Measurements from ENCODE around the gene REV1. TPM values are rescaled to one million over a fixed set of nuclear protein-coding genes. Genes with fewer than 3 reads are reported as not detected.
"Not testable (repeated sequence)": the region's sequence is repeated elsewhere in the genome, so short reads cannot be mapped to it uniquely, and the experiment has no call there.

REV1 gene
- total and polyA plus RNA-seq, 2 experiments from 2014 or later, result 32.9 to 46.7 TPM

- H3F3A ChIP-seq (replicated peaks; ENCODE audit: low read depth), result no peaks in the 10 kb centered on the region
- Mint-ChIP-seq H3K27me3 (ENCODE audit: insufficient read depth, low read depth, poor library complexity) (no peaks in the 10 kb centered on the region), H3K36me3 (ENCODE audit: low read depth) (peaks cover 9% of the 10 kb centered on the region), H3K27ac (peak overlapping the region; percentile 78), H3K9me3 (no peaks in the 10 kb centered on the region), H3K4me1 (peaks cover 10% of the 10 kb centered on the region; the same call in 2 of the 3 replicates), H3K4me3 (no peak overlapping the region)
- no peak overlapping the region for H3K4me3 ChIP-seq
- H3K4me1 ChIP-seq (ENCODE audit: insufficient read depth), result peaks cover 15% of the 10 kb centered on the region
- no peak for DNase-seq (ENCODE audit: low spot score)
- H3K36me3 ChIP-seq (ENCODE audit: insufficient read depth), result no peaks in the 10 kb centered on the region
- H3K9me2 ChIP-seq (ENCODE audit: insufficient read depth), result no peaks in the 10 kb centered on the region
- no peak for ATAC-seq
- no peak overlapping the region for H2AFZ ChIP-seq
- peaks cover 93% of the 10 kb centered on the region for H3K79me2 ChIP-seq (replicated peaks; ENCODE audit: insufficient read depth)
- no peaks in the 10 kb centered on the region for H3K27me3 ChIP-seq (ENCODE audit: insufficient read depth)
- TF ChIP-seq POLR2AphosphoS5 (IDR thresholded peaks at IDR 0.05; ENCODE audit: low read depth) (no peak), JUNB (IDR thresholded peaks at IDR 0.05; ENCODE audit: unreplicated experiment) (no peak), EZH2 (IDR thresholded peaks at IDR 0.05; ENCODE audit: low read depth, unreplicated experiment) (no peak), NANOG (IDR thresholded peaks at IDR 0.05; ENCODE audit: borderline replicate concordance) (no peak), STAT1 (IDR thresholded peaks at IDR 0.05; ENCODE audit: unreplicated experiment) (no peak), CREB1 (CRISPR knock-in tag; IDR thresholded peaks at IDR 0.05; ENCODE audit: low read depth) (no peak)
- H3K4me2 ChIP-seq, result no peak overlapping the region
- H4K20me1 ChIP-seq (replicated peaks; ENCODE audit: insufficient read depth), result peaks cover 38% of the 10 kb centered on the region
- H3K27ac ChIP-seq (ENCODE audit: low read depth), result no peak overlapping the region
Observed at GRCh38 chr2:99356853-99357252, 133.0 kb downstream of the REV1 start.

- not testable (repeated sequence) for DNase-seq (ENCODE audit: low spot score); H3K36me3 Mint-ChIP-seq (ENCODE audit: low read depth); H3K27me3 ChIP-seq (ENCODE audit: insufficient read depth); H3K4me2 ChIP-seq; H3K27ac Mint-ChIP-seq; H3K9me3 Mint-ChIP-seq; H2AFZ ChIP-seq; H3K4me1 Mint-ChIP-seq; H3K4me3 Mint-ChIP-seq; H3K27ac ChIP-seq (ENCODE audit: low read depth); H3K9me2 ChIP-seq (ENCODE audit: insufficient read depth); H3K4me3 ChIP-seq; ATAC-seq; H3K27me3 Mint-ChIP-seq (ENCODE audit: insufficient read depth, low read depth, poor library complexity); H3K36me3 ChIP-seq (ENCODE audit: insufficient read depth); H3F3A ChIP-seq (replicated peaks; ENCODE audit: low read depth)
- peaks cover 49% of the 10 kb centered on the region for H4K20me1 ChIP-seq (replicated peaks; ENCODE audit: insufficient read depth)
- H3K4me1 ChIP-seq (ENCODE audit: insufficient read depth), result peaks cover 15% of the 10 kb centered on the region
- H3K79me2 ChIP-seq (replicated peaks; ENCODE audit: insufficient read depth), result peaks cover 100% of the 10 kb centered on the region
Observed at GRCh38 chr2:99354825-99355224, 135.0 kb downstream of the REV1 start.

- Mint-ChIP-seq H3K9me3 (no peaks in the 10 kb centered on the region), H3K4me1 (peaks cover 10% of the 10 kb centered on the region; the same call in 2 of the 3 replicates), H3K27ac (no peak overlapping the region), H3K27me3 (ENCODE audit: insufficient read depth, low read depth, poor library complexity) (no peaks in the 10 kb centered on the region), H3K36me3 (ENCODE audit: low read depth) (no peaks in the 10 kb centered on the region), H3K4me3 (no peak overlapping the region)
- no peak overlapping the region for H3K4me2 ChIP-seq
- DNase-seq (ENCODE audit: low spot score) (no peak), ATAC-seq (no peak)
- no peaks in the 10 kb centered on the region for H3F3A ChIP-seq (replicated peaks; ENCODE audit: low read depth)
- no peak overlapping the region for H3K4me3 ChIP-seq
- H3K27ac ChIP-seq (ENCODE audit: low read depth), result no peak overlapping the region
- H3K9me2 ChIP-seq (ENCODE audit: insufficient read depth), result no peaks in the 10 kb centered on the region
- H3K4me1 ChIP-seq (ENCODE audit: insufficient read depth), result peaks cover 15% of the 10 kb centered on the region
- H3K36me3 ChIP-seq (ENCODE audit: insufficient read depth), result no peaks in the 10 kb centered on the region
- TF ChIP-seq ZNF114 (CRISPR knock-in tag; IDR thresholded peaks at IDR 0.05), result no peak
- no peak for TF ChIP-seq JUNB (IDR thresholded peaks at IDR 0.05; ENCODE audit: unreplicated experiment)
- TF ChIP-seq STAT1 (IDR thresholded peaks at IDR 0.05; ENCODE audit: unreplicated experiment), result no peak
- TF ChIP-seq CTCF (conservative IDR thresholded peaks at IDR 0.05; ENCODE audit: low read depth in 2 of 2), result no peak
- peaks cover 56% of the 10 kb centered on the region for H4K20me1 ChIP-seq (replicated peaks; ENCODE audit: insufficient read depth)
- no peak overlapping the region for H2AFZ ChIP-seq
- peaks cover 100% of the 10 kb centered on the region for H3K79me2 ChIP-seq (replicated peaks; ENCODE audit: insufficient read depth)
- H3K27me3 ChIP-seq (ENCODE audit: insufficient read depth), result no peaks in the 10 kb centered on the region
Observed at GRCh38 chr2:99354070-99354469, 135.7 kb downstream of the REV1 start.

Other genes starting within 250 kb of the REV1 start
- gene LYG2, start 234.4 kb downstream of the REV1 start, total RNA-seq (2014; rRNA removed; shearing (Covaris generic)), result 1.2 TPM in 1 of 2 replicates, not detected in the other
- 0.78 and 0.99 TPM in 2 replicates for gene LYG2, start 234.4 kb downstream of the REV1 start, polyA plus RNA-seq (2016; fragmentation: Nextera tagmentation; extraction: Ambion mirVana)
- gene LYG1, start 188.8 kb downstream of the REV1 start, total RNA-seq (2014; rRNA removed; shearing (Covaris generic)), result 0.35 TPM in 1 of 2 replicates, not detected in the other
- gene LYG1, start 188.8 kb downstream of the REV1 start, polyA plus RNA-seq (2016; fragmentation: Nextera tagmentation; extraction: Ambion mirVana), result 0.50 and 0.57 TPM in 2 replicates
- gene TXNDC9, start 153.7 kb downstream of the REV1 start, total RNA-seq (2014; rRNA removed; shearing (Covaris generic)), result 48.1 and 54.4 TPM in 2 replicates
- gene TXNDC9, start 153.7 kb downstream of the REV1 start, polyA plus RNA-seq (2016; fragmentation: Nextera tagmentation; extraction: Ambion mirVana), result 56.6 and 67.4 TPM in 2 replicates
- 32.5 and 34.2 TPM in 2 replicates for gene EIF5B, start 152.6 kb downstream of the REV1 start, total RNA-seq (2014; rRNA removed; shearing (Covaris generic))
- gene EIF5B, start 152.6 kb downstream of the REV1 start, polyA plus RNA-seq (2016; fragmentation: Nextera tagmentation; extraction: Ambion mirVana), result 91.2 and 108 TPM in 2 replicates

Data from GM23338 (cell line).